ENCODE data around the gene NDUFB10.
A peak's percentile ranks its signal among the peaks of the same experiment; 100 is the strongest.
"Not testable (repeated sequence)": the region's sequence is repeated elsewhere in the genome, so short reads cannot be mapped to it uniquely, and the experiment has no call there.

NDUFB10 gene

DNA sequence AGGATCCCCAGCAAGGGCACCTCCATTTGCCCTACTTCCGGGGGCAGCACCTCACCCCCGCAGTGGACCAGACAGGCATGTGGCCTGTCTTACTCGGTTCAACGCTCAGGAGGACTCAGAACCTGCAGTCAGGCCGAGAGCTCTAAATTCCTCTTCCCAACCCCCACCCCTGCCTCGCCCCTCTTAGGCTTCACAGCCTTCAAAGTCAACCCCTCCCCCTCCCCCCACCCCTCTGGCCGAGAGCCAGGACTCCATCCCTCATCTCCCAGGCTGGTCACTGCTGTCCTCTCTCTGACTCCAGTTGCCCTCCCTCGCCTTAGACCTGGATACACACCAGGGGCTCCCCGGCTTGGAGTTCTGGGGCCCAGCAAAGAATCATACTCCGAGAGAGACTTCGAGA, 33.1 kb upstream of the NDUFB10 start:
- no peak for DNase-seq

DNA sequence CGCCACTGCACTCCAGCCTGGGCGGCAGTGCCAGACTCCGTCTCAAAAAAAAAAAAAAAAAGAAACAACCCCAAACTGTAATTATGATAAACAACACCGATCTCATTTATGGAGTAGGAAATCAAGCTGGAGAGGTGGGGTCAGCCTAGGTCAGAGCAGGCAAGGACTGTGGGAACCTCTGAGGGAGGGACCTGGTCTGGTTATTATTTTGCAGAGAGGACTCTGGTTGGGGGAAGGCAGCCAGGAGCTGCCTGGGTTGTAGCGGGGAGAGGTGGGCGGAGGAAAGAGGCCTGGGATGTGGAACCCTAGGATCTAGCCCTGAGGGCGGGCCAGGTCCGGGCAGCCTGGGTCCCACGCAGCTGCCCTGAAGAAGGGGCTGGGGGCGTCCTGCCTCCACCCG, 30.2 kb upstream of the NDUFB10 start:
- DNase-seq, result peak; percentile 34

DNA sequence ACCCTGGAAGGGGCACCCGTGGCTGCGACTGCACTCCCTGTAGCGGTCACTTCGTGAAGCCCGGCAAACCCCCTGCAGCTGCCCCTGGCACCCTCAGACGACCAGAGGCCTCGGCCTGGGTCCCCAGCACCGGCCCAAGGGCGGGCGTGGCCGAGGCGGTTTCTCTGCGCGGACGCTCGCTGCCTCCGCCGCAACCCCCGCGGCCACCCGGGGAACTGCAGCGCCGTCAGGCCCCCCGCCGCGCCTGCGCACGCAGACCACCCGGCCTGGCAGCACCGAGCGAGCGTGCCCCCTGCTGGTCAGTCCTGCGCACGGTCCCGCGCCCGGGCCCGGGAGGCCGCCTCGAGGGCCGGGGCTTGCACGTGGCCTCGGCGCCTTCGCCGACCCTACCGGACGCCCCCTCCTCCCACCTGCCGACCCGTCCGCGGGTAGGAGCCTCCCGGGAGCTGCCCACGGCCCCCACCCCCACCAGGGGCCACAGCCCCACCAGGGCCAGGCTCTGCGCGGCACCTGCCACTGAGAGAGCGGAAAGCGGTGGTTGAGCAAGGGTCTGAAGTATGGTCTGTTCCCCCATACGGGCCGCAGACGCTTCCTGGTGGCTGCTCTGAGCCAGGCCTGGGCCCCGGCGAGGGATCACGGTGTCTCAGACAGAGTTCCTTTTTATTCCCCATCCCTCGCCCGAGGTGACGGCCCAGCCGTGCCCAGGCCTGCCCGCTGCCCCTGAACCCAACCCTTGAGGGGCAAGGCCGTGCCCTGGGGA, 29.6 kb upstream of the NDUFB10 start:
- peak; percentile 39 for DNase-seq

DNA sequence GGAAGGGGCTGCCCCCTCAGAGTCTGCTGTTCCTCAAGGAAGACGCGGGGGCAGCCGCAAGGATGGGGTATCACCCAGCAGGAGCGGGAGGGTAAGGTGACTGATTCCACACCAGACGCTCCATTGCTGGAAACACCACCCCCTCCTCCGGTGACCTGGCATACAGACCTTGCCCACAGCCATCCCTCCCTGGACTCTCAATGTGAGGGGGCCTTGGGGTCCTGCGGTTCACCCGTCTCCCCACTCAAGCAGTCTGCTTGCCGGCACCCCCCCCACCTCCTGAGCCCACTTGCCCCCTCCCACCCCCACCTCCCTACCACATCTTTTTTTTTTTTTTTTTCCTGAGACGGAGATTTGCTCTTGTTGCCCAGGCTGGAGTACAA, 29.0 kb upstream of the NDUFB10 start:
- DNase-seq, result no peak

DNA sequence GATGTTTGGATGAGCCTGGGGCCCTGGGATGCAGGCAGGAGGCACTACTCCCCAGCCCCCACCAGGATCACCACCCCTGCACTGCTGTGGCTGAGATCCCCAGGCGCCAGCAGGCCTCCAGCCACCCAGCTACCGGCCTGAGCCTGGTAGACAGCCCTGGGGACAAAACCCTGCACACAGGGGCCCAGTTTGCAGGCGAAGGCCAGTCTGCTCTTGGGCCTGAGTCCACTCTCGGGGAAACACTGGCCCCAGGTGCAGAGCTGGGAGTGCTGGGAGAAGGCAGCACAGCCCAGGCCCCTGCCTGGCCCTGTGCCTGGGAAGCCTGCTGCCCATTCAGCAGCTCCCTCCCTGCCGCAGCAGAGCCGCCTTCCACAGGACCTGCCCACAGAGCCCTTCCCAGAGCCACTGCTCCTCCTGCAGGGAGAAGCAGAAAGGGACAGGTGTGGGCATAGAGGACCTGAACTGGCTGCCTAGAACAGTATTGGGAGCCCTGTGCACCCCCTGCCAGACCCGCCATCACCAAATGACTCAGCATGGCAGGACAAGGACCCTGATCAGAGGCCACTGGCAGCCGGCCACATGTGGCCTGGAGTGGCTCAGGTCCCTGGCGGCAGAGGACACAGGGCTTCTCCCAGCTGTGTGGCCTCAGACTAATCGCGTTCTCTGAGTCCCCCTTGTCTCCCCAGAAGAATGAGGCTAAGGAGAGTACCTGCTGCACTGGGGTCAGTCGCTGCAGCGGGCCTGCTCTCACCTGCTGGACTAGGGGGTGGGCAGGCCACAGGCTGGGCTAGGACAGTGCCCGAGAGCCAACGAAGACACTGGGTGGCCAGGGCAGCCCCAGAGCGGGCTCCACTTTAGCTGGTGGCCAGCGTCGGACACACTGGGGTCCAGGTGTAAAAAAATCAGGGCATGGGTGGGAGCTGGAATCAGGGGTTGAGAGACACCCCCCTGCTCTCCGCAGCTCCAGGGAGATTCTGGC, 27.0 kb upstream of the NDUFB10 start:
- DNase-seq, result no peak

DNA sequence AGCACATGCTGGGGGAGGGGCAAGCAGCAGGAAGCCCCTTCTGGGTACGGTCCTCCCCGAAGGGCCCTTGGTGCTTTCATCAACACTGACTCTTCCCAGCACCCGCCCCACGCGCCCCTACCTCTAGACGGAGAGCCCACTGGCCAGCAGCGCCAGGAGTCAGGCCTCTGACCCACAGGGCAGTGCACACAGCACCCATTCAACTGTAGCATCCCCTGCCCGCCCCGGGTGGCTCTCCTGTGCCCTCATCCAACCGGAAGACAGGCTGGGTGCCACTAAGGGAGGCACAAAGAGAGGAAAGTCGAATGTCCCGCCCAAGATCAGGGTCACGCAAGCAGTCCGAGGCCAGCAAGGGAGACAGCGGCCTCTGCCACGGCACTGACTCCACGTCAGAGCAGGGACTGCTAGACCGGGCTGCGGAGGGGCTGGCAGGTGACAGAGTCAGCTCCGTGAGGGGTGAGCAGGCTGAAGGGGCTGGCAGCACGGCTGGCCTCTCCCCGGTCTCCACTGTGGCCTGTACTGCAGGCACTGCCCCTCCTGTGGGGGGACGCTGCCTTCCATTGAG, 26.2 kb upstream of the NDUFB10 start:
- no peak for DNase-seq

DNA sequence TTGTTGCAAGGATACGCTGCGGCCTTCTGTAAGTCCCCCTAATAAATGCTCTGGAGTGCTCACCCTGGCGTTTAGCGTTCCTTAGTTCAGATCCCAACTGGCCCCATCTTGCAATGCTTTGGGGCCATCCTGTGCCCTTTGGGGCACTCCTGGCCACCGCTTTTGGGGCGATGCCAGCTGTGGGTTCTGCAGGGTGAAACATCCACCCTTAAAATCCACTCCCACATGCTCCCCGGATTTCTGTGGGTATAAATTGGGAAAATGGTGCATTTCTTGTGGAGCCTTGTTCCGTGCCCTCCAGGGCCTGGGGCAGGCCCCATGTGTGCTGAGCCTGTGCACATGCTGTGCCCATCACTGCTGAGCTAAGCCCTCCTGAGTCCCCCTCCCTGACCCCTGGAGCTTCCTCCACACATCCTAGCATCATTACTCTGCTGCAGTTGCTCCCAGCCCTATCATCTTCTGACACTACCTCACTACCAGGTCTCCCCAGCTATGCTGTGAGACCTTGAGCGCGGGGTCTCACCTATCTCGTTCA, 22.3 kb upstream of the NDUFB10 start:
- DNase-seq, result no peak

DNA sequence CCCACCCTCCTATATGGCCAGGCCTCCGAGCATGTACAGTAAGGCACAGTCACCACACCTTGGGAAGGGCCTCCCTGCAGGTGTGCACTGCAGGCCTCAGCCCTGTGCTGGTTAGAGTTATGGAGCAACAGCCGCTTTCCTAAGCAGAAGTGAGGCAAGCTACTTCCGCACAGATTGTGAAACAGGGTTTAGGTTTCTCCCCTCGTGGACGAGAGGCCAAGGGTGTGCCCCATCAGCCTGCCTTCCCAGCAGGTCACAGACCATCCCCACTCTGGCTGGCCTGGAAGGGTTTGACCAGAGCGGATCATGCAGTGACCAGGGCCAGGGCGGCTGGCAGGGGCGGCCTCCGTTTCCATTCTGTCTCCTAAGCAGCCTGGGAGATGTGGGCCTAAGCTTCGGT, 21.0 kb upstream of the NDUFB10 start:
- DNase-seq, result no peak

DNA sequence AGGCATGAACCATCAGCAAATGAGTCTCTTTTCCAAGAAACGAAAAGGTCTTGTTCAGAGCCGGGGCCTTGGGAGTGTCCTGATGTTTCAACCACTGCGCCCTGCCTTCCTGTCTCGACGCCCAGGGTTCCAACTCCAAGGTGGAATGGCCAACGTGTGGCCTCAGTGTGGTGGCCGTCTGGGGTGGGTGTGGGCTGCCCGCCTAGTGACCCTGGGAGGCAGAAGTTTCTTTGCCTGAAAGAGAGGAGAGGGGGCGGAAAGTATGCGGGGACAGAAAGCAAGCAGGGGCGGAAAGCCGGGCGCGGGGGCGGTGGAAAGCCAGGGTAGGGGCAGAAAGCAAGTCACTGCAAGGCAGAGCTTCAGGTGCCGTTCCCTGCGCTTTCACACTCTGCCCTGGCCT, 20.4 kb upstream of the NDUFB10 start:
- DNase-seq, result no peak

DNA sequence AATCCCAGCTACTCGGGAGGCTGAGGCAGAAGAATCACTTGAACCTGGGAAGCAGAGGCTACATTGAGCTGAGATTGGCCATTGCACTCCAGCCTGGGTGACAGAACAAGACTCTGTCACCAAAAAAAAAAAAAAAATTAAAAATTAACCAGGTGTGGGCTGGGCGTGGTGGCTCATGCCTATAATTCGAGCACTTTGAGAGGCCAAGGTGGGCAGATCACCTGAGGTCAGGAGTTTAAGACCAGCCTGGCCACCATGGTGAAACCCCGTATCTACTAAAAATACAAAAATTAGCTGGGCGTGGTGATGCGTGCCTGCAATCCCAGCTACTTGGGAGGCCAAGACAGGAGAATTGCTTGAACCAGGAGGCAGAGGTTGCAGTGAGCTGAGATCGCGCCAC, 19.5 kb upstream of the NDUFB10 start:
- not testable (repeated sequence) for DNase-seq

DNA sequence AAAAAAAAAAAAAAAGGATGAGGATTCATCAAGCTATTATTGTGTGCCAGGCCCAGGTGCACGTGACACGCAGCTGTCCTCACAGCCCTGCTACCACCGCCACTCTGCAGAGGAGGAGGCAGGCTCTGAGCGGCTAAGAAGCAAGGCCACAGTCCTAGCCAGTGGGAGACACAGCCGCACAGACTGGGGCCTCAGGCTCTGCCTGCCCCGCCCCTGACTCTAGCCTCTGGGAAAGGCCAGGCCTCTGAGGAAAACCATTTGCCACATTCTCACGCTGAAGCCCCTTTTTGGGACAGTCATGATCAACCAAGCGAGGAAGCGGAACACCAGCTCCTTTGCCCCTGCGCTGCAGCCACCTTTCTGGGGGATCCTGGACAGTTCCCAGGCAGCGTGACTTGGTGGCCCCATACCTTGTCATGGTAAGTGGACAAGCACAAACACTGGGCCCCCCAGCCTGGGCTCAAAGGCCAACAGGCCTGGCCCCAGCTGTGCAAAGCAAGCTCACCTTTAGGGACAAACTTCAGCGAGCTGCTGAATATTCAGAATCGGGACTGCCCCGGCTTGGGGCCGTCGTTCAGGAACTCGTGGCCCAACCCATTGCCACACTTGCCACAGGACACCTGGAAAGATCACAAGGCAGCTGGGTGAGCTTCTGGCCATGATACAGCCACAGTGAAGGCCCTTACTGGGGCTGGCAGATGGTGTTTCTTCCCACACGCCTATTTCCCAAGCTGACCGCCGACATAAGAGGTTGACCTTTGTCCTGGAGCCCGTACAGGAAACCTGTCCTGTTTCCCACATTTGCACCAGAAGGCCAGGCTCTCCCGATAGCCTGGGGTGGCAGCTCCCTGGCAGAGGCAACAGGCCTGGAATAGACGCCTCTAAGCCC, 18.8 kb upstream of the NDUFB10 start:
- no peak for DNase-seq

DNA sequence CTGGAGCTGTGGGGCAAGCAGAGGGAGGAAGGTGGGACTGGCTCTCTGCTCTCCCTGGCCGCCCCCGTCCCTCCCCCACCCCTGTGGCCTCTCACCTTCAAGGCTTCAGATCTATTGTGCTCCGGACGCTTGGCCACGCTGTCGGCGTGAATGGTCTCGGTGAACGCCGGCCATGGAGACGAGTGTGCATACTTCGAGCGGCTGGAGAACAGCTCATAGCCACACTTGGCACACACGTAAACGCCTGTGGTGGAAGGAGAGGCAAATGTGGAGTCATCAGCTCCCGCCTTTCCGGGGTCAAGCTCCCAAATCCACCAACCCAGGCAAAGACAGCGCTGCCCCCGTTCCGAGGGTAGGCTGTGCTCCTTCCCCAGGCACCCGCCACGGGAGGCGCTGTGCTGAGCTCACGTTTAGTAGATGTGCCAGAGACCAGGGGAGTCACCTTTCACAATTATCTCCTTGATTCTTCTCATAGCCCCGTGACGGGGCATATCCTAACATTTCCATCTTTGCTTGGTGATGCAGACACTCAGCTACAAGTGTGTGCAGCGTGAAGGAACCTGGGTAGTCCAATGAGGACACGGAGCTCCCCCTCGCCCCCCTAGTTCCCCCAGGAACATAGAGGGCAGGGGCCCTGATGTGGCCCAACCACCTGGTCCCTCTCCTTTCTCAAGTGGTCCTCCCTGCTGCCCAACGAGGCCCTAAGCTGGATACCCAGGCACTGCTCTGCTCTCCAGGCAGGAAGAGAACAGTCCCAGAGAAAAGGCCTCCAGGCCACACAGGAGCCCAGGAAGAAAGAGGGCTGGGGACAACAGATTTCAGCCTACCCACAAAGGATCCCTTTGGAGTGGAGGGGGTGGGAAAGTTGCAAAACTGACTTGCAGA, 17.9 kb upstream of the NDUFB10 start:
- DNase-seq, result no peak

DNA sequence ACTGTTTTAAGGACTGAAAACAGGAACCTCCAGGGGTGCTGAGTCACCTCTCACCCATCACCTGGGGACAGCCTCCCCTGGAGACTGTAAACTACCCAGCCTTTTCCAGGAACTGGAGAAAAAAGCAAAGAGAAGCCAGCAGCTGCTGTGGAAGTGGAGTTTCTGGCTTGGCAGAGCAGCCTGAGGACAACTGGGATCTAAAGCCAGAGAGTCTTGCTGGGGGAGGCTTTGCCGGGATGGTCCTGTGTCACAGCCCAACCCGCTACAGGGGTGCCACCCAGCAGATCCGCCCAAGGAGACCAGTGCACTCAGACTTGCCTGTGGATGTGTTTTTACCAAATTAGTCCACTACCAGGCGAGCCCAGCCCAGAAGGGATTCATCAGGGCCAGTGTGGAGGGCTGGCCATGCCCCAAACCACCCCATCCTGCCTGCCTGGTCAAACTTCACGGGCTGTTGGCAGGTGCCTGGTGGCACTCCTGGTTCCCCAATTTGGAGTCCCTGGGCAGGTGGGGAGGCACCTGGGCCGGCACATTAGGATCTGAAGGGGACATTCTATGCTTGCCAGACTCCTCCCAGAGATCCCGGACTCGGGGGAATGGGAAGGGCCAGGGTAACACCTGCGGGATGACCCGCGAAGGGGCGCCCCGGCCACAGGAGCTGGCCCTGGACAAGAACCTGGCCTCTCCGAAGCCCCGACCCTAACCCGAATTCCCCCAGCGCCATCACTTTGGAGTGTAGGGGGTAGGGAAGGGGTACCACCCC, 17.1 kb upstream of the NDUFB10 start:
- no peak for DNase-seq

DNA sequence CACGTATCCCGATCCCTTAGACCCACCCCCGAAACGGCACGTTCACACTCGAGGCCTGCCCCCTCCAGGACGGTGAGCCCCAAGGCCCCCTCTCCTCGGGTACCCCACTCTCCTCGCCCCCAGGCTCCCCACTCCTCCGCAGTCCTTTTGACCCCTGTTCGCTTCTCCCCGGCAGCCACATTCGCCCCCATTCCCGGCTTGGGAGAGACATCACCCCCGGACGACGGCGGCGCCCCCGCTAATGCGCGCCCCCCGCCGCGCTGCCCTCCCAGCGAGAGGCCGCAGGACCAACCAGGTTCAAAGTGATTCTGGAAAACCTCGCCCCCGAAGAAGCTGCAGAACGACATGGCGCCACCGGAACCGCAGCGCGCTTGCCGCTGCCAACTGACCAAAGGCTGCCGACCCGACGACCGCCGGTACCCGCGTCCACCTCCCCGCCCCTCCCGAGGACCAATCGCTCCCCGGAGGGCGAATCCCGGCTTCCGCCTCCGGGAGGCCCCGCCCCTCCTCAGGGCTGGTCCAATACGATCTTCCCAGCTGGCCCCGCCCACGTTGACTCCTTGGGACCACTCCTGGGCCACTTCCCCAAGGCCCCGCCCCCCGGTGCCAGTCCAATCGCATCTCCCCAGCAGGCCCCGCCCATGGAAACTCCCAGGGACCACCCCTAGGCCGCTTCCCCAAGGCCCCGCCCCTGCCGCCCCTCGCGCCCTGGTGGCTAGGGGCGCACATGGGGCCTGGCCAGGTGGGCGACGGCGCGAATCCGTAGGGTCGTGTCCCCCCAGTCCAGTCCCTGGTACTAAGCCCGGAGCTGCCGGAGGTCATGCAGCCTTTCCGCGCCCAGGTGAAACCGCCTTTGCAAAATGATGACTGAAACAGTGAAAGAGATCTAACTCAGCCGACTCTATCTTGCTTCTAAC, 16.3 kb upstream of the NDUFB10 start, which contains the start of gene MSRB1:
TSS of gene MSRB1 (minus strand) at position 390 of the 917 bp plus-strand sequence. CDS start at position 347, 43 bp downstream.
- peak; percentile 93 for DNase-seq

DNA sequence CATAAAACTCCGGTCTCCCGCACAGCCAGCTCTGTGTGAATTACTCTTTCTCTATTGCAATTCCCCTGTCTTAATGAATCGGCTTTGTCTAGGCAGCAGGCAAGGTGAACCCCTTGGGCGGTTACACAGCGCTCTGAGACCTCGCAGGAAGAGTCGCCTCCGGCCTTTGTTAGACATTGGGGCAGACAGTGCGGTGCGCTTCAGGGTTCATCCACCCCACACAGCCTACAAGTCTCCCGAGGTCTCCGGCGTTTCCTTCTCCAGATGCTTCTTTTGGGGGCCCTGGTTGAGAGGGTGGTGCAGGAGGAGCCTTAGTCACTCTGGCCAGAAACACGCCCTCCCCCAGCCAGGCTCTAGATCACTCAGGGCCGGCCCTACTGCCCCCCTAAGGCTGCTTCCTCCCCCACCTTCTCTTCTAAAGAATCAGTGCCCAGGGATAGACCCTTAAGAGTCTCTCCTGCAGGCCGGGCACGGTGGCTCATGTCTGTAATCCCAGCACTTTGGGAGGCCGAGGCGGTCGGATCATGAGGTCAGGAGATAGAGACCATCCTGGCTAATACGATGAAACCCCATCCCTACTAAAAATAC, 14.6 kb upstream of the NDUFB10 start:
- DNase-seq, result no peak

DNA sequence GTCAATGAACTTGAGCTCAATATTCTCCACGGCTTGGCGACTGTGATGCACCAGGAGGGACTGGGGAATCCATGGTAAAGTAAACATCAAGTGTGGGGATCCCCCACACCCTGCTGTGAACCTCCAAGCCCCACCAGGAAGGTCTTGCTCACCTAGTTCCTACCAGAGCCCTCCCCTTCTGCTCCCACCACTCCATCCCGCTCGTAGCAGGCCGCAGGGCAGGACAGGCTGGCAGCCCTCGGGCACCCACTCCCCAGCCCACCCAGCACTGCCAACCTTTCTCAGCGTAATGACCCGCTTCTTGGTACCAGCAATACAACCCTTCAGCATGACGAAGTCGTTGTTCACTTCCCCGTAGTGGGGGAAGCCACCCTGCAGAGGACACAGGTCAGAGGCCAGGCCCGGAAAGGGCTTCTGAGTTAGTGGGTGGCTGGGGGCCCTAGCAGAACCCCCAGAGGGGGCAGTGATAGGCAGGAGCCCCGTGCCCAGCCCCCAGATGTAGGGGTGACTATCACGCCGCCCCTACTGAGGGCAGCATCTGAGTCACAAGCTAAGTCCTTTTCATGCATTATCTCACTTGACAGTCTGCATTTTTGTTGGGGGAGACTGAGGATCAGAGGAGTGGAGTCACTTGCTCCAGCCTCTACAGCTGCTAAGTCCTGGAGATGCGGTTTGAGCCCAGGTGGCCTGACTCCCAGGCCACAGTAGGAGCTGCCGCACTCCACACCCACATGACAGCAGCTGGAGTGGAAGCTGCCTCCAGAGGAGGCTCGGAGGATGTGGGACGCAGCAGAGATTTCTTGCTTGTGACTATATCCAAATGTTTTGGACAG, 13.6 kb upstream of the NDUFB10 start:
- no peak for DNase-seq

DNA sequence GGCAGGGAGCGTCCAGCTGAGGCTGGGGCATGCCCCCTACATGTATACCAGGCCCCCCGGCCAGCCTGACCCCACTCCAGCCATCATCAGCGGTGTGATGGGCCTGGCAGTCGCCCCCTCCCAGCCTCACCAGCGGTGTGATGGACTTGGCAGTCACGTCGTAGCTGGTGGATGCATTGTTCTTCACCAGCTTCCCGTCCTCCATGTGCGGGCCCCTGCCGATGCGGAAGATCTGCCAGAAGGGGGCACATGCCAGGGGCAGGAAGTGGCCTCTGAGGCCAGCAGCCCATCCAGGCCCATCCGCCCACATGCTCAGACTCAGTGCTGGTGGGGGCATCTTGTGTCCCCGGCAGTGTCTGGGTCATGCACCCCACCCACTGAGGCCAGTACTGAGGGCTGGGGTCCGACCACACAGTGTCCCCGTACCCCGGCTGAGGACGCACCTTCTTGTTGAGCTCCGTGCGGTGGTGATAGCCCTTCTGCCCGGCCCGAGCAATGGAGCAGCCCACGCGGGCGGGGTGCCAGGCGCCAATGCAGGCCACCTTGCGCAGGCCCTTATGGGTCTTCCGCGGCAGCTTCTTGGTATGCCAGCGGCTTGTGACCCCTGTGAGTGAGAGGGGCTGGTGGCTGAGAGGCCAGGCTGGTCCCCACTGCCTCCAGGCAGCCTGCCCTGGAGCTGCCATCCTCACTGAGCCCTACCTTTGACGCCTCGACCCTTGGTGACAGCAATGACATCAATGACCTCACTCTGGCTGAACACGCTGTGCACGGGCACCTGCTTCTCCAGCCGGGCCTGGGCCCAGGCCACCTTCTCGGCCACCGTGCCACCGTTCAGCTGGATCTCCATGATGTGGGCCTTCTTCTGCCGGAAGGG, 12.6 kb upstream of the NDUFB10 start:
- no peak for DNase-seq
